GM12874 (cell line): Measurements from ENCODE around the gene PKP2.

Experiments used
- CTCF ChIP-seq: IDR thresholded peaks from 2 replicates; pipeline ENCODE4 v1.5.1; 2011; ENCODE audit warnings: low read depth, mild to moderate bottlenecking, control low read depth, low read length, moderate library complexity; ENCODE audit not compliant: insufficient read depth

The PKP2 gene

GRCh38 chr12:32874078-32874477 is 22.5 kb downstream of the PKP2 start:
- no peak for TF ChIP-seq CTCF

- TF ChIP-seq CTCF, result no peak
These were observed 25.9 kb downstream of the PKP2 start for GRCh38 chr12:32870716-32871115.

- TF ChIP-seq CTCF, result no peak
These were observed 27.7 kb downstream of the PKP2 start for GRCh38 chr12:32868885-32869284.

GRCh38 chr12:32864731-32865130 is 31.8 kb downstream of the PKP2 start:
- TF ChIP-seq CTCF, result no peak

GRCh38 chr12:32863128-32863527 is 33.4 kb downstream of the PKP2 start:
- TF ChIP-seq CTCF, result no peak

GRCh38 chr12:32860192-32860591 is 36.4 kb downstream of the PKP2 start:
- no peak for TF ChIP-seq CTCF

GRCh38 chr12:32859389-32859788 is 37.2 kb downstream of the PKP2 start:
- TF ChIP-seq CTCF, result no peak

GRCh38 chr12:32854716-32855115 is 41.9 kb downstream of the PKP2 start:
- TF ChIP-seq CTCF, result no peak
